HG03066 (cell line): ENCODE measurements around the gene IQGAP2.

Experiments used
- ATAC-seq: cut with Tn5 transposase; IDR thresholded peaks from one replicate; pipeline ENCODE4 v1.9.1; 2021; ENCODE audit warnings: low read depth; ENCODE audit not compliant: unreplicated experiment

IQGAP2 gene

GRCh38 chr5:76445830-76446229, 42.7 kb downstream of the IQGAP2 start:
- no peak for ATAC-seq

GRCh38 chr5:76446776-76447175, 43.7 kb downstream of the IQGAP2 start:
- no peak for ATAC-seq

- ATAC-seq = no peak
Observed at GRCh38 chr5:76449606-76450005, 46.5 kb downstream of the IQGAP2 start.

GRCh38 chr5:76450054-76450453, 47.0 kb downstream of the IQGAP2 start:
- no peak for ATAC-seq

- no peak for ATAC-seq
Observed at GRCh38 chr5:76451031-76451701, 48.1 kb downstream of the IQGAP2 start.

- no peak for ATAC-seq
Observed at GRCh38 chr5:76455531-76456133, 52.5 kb downstream of the IQGAP2 start.

- no peak for ATAC-seq
Observed at GRCh38 chr5:76456258-76456657, 53.2 kb downstream of the IQGAP2 start.

GRCh38 chr5:76457674-76458485, 54.8 kb downstream of the IQGAP2 start:
- ATAC-seq = no peak

- ATAC-seq = no peak
Observed at GRCh38 chr5:76458486-76458830, 55.4 kb downstream of the IQGAP2 start.

- ATAC-seq = no peak
Observed at GRCh38 chr5:76460104-76460503, 57.0 kb downstream of the IQGAP2 start.

- ATAC-seq = no peak
Observed at GRCh38 chr5:76462097-76462667, 59.1 kb downstream of the IQGAP2 start.

- no peak for ATAC-seq
Observed at GRCh38 chr5:76467216-76467615, 64.1 kb downstream of the IQGAP2 start.

GRCh38 chr5:76468635-76469425, 65.7 kb downstream of the IQGAP2 start:
- no peak for ATAC-seq

GRCh38 chr5:76469656-76470290, 66.7 kb downstream of the IQGAP2 start:
- ATAC-seq = no peak

GRCh38 chr5:76470976-76471375, 67.9 kb downstream of the IQGAP2 start:
- no peak for ATAC-seq

- ATAC-seq = no peak
Observed at GRCh38 chr5:76471406-76471805, 68.3 kb downstream of the IQGAP2 start.

- no peak for ATAC-seq
Observed at GRCh38 chr5:76471987-76472334, 68.9 kb downstream of the IQGAP2 start.

GRCh38 chr5:76472335-76473008, 69.4 kb downstream of the IQGAP2 start:
- no peak for ATAC-seq

- ATAC-seq = no peak
Observed at GRCh38 chr5:76473009-76473336, 69.9 kb downstream of the IQGAP2 start.

- no peak for ATAC-seq
Observed at GRCh38 chr5:76473661-76474060, 70.6 kb downstream of the IQGAP2 start.
